Measurements from ENCODE around the gene NDUFA13.

The NDUFA13 gene

DNA sequence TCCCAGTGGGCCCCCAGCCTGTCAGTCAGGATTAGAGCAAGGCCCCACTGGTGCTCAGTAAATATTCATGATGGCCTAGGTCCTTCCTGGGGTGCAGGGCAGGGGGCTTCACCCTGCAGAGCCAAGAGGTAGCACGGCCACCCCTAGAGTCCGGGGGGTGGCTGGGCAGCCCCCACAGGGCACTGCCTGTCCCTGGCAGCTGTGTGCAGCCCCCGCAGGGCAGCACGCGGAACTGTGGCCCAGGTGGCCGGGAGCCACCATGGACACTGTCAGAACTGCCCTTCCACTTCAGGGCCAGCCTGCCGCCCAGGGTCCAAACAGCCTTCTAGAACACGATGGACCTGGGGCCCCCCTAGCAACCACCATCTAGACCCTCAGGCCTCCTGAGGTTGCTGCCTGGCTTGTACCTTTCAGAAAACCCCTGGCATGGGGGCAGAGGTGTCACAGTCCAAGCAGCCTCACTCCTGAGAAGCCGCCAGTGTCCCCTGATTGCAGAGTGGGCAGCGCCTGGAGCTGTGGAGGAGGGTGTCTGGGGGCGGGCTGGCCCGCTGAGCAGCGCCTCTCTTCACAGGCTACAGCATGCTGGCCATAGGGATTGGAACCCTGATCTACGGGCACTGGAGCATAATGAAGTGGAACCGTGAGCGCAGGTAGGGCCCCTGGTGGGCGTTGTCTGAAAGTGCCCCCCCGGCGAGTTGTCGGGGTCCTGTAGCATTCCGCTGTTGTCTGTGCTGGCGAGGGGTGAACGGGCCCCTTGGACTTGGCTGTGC, 9.8 kb downstream of the NDUFA13 start:
- no peak overlapping the region for H3K4me3 ChIP-seq (replicated peaks; ENCODE audit: low read depth, low read length)
- no peak for DNase-seq (ENCODE audit: low read depth)
- TF ChIP-seq, protein P1, sequence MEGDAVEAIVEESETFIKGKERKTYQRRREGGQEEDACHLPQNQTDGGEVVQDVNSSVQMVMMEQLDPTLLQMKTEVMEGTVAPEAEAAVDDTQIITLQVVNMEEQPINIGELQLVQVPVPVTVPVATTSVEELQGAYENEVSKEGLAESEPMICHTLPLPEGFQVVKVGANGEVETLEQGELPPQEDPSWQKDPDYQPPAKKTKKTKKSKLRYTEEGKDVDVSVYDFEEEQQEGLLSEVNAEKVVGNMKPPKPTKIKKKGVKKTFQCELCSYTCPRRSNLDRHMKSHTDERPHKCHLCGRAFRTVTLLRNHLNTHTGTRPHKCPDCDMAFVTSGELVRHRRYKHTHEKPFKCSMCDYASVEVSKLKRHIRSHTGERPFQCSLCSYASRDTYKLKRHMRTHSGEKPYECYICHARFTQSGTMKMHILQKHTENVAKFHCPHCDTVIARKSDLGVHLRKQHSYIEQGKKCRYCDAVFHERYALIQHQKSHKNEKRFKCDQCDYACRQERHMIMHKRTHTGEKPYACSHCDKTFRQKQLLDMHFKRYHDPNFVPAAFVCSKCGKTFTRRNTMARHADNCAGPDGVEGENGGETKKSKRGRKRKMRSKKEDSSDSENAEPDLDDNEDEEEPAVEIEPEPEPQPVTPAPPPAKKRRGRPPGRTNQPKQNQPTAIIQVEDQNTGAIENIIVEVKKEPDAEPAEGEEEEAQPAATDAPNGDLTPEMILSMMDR (IDR thresholded peaks at IDR 0.05; ENCODE audit: low read length, missing control alignments), result no peak

DNA sequence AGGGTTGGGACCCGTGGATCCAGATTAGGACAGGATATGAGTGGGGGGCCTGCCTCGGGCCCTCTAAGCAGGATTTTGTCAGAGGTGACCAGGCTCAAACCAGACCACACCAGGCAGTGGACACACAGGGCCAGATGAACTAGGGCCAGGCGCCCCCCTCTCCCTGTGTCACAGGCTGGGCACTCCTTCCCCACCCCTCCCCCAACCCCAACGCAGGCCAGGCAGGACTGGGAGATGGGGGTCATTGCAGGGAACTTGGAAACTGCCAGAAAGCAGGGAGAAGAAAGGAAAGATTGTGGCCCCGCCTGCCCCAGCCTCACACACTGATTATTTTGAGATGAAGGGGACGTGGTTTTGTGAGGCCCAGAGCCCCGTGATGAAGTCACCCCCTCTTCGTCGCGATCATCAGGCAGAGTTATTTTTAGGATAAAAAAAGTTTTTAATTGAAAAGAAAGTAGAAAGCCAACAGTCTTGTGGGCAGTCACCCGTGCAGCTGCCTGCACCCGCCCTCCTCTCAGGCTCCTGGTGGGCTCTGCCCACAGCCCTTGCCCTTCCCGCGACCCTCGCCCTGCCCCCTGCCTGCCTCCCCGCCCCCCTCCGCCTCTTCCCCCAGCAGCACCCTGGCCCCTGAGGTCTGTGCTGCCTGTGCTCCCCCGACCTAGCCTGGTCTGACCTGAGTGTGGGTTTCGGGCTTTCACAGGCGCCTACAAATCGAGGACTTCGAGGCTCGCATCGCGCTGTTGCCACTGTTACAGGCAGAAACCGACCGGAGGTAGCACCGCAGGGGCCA, 10.8 kb downstream of the NDUFA13 start:
- no peak overlapping the region for H3K4me3 ChIP-seq (replicated peaks; ENCODE audit: low read depth, low read length)
- DNase-seq (ENCODE audit: low read depth), result no peak
- TF ChIP-seq, protein P1 (IDR thresholded peaks at IDR 0.05; ENCODE audit: low read length, missing control alignments), result no peak

DNA sequence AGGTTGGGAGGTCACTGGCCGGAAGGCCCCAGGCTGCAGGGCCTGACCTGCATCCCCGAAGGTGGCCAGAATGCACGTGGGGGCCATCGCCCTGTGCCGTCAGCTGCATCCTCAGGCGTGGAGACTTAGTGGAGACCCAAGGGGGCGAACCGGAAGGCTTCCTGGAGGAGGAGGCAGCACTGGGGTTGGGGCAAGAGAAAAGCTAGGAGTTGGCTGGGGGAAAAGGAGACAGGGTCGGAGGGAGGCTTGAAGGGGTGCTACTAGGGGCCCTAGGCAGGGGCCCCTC, 11.3 kb downstream of the NDUFA13 start:
- DNase-seq (ENCODE audit: low read depth), result no peak
- no peak overlapping the region for H3K4me3 ChIP-seq (replicated peaks; ENCODE audit: low read depth, low read length)
- TF ChIP-seq, protein P1 (IDR thresholded peaks at IDR 0.05; ENCODE audit: low read length, missing control alignments), result no peak

DNA sequence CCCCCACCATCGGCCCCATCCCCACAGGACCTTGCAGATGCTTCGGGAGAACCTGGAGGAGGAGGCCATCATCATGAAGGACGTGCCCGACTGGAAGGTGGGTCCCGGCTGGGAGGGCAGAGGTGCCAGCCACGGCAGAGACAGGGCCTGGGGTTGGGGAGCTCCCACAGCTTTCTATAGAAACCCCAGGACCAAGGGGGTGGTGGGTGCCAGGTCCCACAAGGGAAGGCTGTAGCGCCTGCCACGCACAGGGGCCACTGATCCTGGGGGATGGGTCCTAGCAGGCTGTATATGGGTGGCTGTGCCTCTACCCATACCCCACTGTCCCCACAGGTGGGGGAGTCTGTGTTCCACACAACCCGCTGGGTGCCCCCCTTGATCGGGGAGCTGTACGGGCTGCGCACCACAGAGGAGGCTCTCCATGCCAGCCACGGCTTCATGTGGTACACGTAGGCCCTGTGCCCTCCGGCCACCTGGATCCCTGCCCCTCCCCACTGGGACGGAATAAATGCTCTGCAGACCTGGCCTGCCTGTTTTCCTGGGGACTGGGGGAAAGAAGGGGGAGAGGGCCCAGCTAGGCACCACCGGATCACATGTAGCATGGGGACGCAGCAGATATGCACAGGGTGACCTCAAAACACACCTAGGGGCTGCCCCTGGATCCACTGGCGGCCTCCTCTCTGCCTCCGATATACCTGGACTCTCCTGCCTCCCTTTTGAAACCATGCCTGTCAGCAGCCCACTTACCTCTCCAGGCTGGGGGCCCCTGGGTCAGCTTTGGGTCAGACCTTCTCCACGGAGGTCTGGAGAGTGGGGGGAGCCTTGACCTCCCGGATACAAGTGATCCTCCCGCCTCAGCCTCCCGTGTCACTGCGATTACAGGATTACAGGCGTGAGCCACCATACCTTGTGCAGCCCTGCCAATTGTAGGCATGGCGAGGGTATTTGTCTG, 11.9 kb downstream of the NDUFA13 start:
- no peak overlapping the region for H3K4me3 ChIP-seq (replicated peaks; ENCODE audit: low read depth, low read length)
- DNase-seq (ENCODE audit: low read depth), result no peak
- TF ChIP-seq, protein P1 (IDR thresholded peaks at IDR 0.05; ENCODE audit: low read length, missing control alignments), result no peak

DNA sequence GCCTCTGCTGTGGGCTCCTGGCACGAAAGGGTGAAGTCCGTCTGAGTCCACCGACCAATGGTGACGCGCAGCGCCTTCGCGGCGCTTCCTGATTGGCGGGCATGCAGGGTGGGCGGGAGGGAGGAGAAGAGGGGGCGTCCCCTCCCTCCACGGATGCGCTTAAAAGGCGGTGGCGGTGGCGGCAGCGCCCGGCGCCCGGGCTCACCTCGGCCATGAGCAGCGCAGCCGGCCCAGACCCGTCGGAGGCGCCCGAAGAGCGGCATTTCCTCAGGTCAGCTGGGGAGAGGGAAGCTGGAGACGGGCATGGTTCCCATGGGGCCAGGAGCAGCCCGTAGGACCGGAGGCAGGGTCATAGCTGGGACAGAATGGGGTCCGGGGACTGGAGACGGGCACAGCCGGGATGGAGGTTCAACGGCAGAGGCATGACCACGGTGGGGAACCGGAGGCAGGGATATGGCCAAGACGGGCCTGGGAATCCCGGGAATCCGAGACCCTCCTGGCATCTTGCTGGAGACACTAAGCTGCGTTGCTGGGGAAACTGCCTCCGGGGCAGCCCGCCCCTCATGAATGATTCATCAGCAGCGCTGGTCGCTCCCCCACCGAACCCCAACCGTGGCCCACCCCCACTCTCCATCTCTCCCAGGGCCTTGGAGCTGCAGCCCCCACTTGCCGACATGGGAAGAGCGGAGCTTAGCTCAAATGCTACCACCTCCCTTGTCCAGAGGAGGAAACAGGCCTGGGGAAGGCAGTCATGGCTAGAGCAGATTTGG, 12.9 kb downstream of the NDUFA13 start, which contains the start of gene YJEFN3:
Gene YJEFN3 (plus strand): TSS at position 191 of the 770 bp plus-strand sequence. CDS start 22 bp downstream, at position 213.
- TF ChIP-seq, protein P1 (IDR thresholded peaks at IDR 0.05; ENCODE audit: low read length, missing control alignments), result no peak
- DNase-seq (ENCODE audit: low read depth), result no peak
- H3K4me3 ChIP-seq (replicated peaks; ENCODE audit: low read depth, low read length), result no peak within 1 kb of the TSS
